Measurements from ENCODE around the gene OTUB2.

The OTUB2 gene

GRCh38 chr14:94019329-94019728 is 6.8 kb upstream of the OTUB2 start:
- no peaks in the 10 kb centered on the region for H3K36me3 ChIP-seq (ENCODE audit: control insufficient read depth in 1 of 2, insufficient read depth in 2 of 2, low read length in 2 of 2)
- H3K4me1 ChIP-seq (ENCODE audit: control insufficient read depth in 1 of 2, insufficient read depth in 2 of 2, low read length in 2 of 2): peaks cover 0 to 8% of the 10 kb centered on the region in 2 donors
- H3K9me3 ChIP-seq (ENCODE audit: control insufficient read depth in 1 of 2, low read length in 2 of 2): no peaks in the 10 kb centered on the region
- no peak overlapping the region for H3K27ac ChIP-seq (ENCODE audit: low read depth, low read length)
- H3K27me3 ChIP-seq (ENCODE audit: control insufficient read depth in 1 of 2, insufficient read depth in 2 of 2, low read length in 2 of 2): no peaks in the 10 kb centered on the region
- H3K9ac ChIP-seq (ENCODE audit: low read depth in 1 of 2, low read length in 2 of 2): no peak overlapping the region
- no peak overlapping the region for H3K4me3 ChIP-seq (ENCODE audit: low read depth in 1 of 2, low read length in 2 of 2)

- no peaks in the 10 kb centered on the region for H3K36me3 ChIP-seq (ENCODE audit: control insufficient read depth in 1 of 2, insufficient read depth in 2 of 2, low read length in 2 of 2)
- H3K9ac ChIP-seq (ENCODE audit: low read depth in 1 of 2, low read length in 2 of 2): no peak overlapping the region
- H3K27me3 ChIP-seq (ENCODE audit: control insufficient read depth in 1 of 2, insufficient read depth in 2 of 2, low read length in 2 of 2): no peaks in the 10 kb centered on the region
- H3K4me1 ChIP-seq (ENCODE audit: control insufficient read depth in 1 of 2, insufficient read depth in 2 of 2, low read length in 2 of 2): peaks cover 0 to 8% of the 10 kb centered on the region in 2 donors
- no peak overlapping the region for H3K4me3 ChIP-seq (ENCODE audit: low read depth in 1 of 2, low read length in 2 of 2)
- H3K27ac ChIP-seq (ENCODE audit: low read depth, low read length): no peak overlapping the region
- no peaks in the 10 kb centered on the region for H3K9me3 ChIP-seq (ENCODE audit: control insufficient read depth in 1 of 2, low read length in 2 of 2)
Observed at GRCh38 chr14:94020267-94020666, 5.9 kb upstream of the OTUB2 start.

DNA sequence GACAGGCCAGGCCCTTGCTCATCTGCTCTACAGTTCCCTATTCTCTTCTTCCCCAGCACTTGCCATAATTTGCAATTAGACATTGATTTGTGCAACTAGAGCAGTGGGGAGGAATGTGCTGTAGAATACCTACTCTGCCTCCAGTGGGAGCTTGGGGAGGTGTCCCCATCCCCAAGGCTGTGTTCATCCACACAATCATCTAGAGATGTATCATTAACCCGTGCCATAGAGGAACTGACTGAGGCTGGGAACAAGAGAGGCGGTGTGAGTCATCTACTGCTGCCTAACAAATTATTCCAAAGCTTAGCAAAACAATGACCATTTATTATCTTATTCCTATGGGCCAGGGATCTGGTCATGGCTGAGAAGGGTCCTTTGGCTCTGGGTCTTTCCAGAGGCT is 5.1 kb upstream of the OTUB2 start:
- H3K4me1 ChIP-seq (ENCODE audit: control insufficient read depth in 1 of 2, insufficient read depth in 2 of 2, low read length in 2 of 2): peaks cover 0 to 8% of the 10 kb centered on the region in 2 donors
- H3K36me3 ChIP-seq (ENCODE audit: control insufficient read depth in 1 of 2, insufficient read depth in 2 of 2, low read length in 2 of 2): no peaks in the 10 kb centered on the region
- H3K27me3 ChIP-seq (ENCODE audit: control insufficient read depth in 1 of 2, insufficient read depth in 2 of 2, low read length in 2 of 2): no peaks in the 10 kb centered on the region
- H3K9ac ChIP-seq (ENCODE audit: low read depth in 1 of 2, low read length in 2 of 2): no peak overlapping the region
- no peak overlapping the region for H3K4me3 ChIP-seq (ENCODE audit: low read depth in 1 of 2, low read length in 2 of 2)
- H3K9me3 ChIP-seq (ENCODE audit: control insufficient read depth in 1 of 2, low read length in 2 of 2): no peaks in the 10 kb centered on the region
- no peak overlapping the region for H3K27ac ChIP-seq (ENCODE audit: low read depth, low read length)

GRCh38 chr14:94021416-94022157 is 4.6 kb upstream of the OTUB2 start:
- no peak overlapping the region for H3K4me3 ChIP-seq (ENCODE audit: low read depth in 1 of 2, low read length in 2 of 2)
- no peaks in the 10 kb centered on the region for H3K9me3 ChIP-seq (ENCODE audit: control insufficient read depth in 1 of 2, low read length in 2 of 2)
- no peak overlapping the region for H3K9ac ChIP-seq (ENCODE audit: low read depth in 1 of 2, low read length in 2 of 2)
- H3K27ac ChIP-seq (ENCODE audit: low read depth, low read length): no peak overlapping the region
- H3K27me3 ChIP-seq (ENCODE audit: control insufficient read depth in 1 of 2, insufficient read depth in 2 of 2, low read length in 2 of 2): no peaks in the 10 kb centered on the region
- H3K36me3 ChIP-seq (ENCODE audit: control insufficient read depth in 1 of 2, insufficient read depth in 2 of 2, low read length in 2 of 2): no peaks in the 10 kb centered on the region
- peaks cover under 1 to 8% of the 10 kb centered on the region in 2 donors for H3K4me1 ChIP-seq (ENCODE audit: control insufficient read depth in 1 of 2, insufficient read depth in 2 of 2, low read length in 2 of 2)

- no peak overlapping the region for H3K9ac ChIP-seq (ENCODE audit: low read depth in 1 of 2, low read length in 2 of 2)
- no peaks in the 10 kb centered on the region for H3K36me3 ChIP-seq (ENCODE audit: control insufficient read depth in 1 of 2, insufficient read depth in 2 of 2, low read length in 2 of 2)
- H3K9me3 ChIP-seq (ENCODE audit: control insufficient read depth in 1 of 2, low read length in 2 of 2): no peaks in the 10 kb centered on the region
- peaks cover 11 to 12% of the 10 kb centered on the region in 2 donors for H3K4me1 ChIP-seq (ENCODE audit: control insufficient read depth in 1 of 2, insufficient read depth in 2 of 2, low read length in 2 of 2)
- no peaks in the 10 kb centered on the region for H3K27me3 ChIP-seq (ENCODE audit: control insufficient read depth in 1 of 2, insufficient read depth in 2 of 2, low read length in 2 of 2)
- no peak overlapping the region for H3K4me3 ChIP-seq (ENCODE audit: low read depth in 1 of 2, low read length in 2 of 2)
- H3K27ac ChIP-seq (ENCODE audit: low read depth, low read length): no peak overlapping the region
Observed at GRCh38 chr14:94022532-94023411, 3.4 kb upstream of the OTUB2 start.

DNA sequence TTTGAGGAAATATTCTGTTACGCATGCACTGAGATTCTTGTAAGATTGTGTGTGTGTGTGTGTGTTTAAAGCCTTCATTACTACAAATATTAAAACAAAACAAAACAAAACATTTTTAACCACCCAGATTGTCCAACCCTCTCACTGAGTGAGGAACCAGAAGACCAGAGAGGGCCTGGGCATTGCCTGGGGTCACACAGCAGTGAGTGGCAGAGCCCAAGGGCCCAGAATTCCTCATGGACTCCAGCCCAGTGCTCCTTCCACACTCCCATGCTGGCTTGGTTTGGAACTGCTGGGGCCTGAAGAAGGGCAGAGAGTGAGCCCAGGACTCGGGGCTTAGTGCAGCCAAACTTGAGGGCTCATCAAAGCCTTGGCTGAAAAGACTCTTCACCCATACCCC is 1.6 kb upstream of the OTUB2 start:
- no peak overlapping the region for H3K9ac ChIP-seq (ENCODE audit: low read depth in 1 of 2, low read length in 2 of 2)
- no peaks in the 10 kb centered on the region for H3K36me3 ChIP-seq (ENCODE audit: control insufficient read depth in 1 of 2, insufficient read depth in 2 of 2, low read length in 2 of 2)
- H3K4me3 ChIP-seq (ENCODE audit: low read depth in 1 of 2, low read length in 2 of 2): no peak overlapping the region
- no peaks in the 10 kb centered on the region for H3K9me3 ChIP-seq (ENCODE audit: control insufficient read depth in 1 of 2, low read length in 2 of 2)
- H3K4me1 ChIP-seq (ENCODE audit: control insufficient read depth in 1 of 2, insufficient read depth in 2 of 2, low read length in 2 of 2): peaks cover 20 to 21% of the 10 kb centered on the region in 2 donors
- H3K27ac ChIP-seq (ENCODE audit: low read depth, low read length): no peak overlapping the region
- H3K27me3 ChIP-seq (ENCODE audit: control insufficient read depth in 1 of 2, insufficient read depth in 2 of 2, low read length in 2 of 2): no peaks in the 10 kb centered on the region

DNA sequence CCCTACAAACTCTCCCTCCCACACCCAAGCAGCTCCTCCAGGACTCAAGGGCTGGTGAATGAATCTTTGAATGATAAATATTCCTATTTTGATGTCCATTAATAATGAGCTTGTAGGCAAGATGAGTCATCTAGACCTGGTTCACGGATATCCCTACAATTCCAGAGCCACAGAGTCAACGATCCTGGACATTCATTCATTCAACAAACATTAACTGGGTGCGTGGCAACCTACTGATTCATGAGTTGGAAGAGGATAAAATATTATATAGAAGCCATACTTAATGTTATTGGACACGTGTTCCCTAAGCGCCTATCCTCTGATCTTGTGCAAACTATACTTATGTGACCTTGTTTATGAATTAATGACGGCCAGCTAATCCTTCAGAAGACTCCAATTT is 420 bp upstream of the OTUB2 start:
- no peaks in the 10 kb centered on the region for H3K36me3 ChIP-seq (ENCODE audit: control insufficient read depth in 1 of 2, insufficient read depth in 2 of 2, low read length in 2 of 2)
- no peaks in the 10 kb centered on the region for H3K27me3 ChIP-seq (ENCODE audit: control insufficient read depth in 1 of 2, insufficient read depth in 2 of 2, low read length in 2 of 2)
- no peak overlapping the region for H3K27ac ChIP-seq (ENCODE audit: low read depth, low read length)
- H3K9ac ChIP-seq (ENCODE audit: low read depth in 1 of 2, low read length in 2 of 2): peak overlapping the region in 1 of 2 donors; percentile 18
- H3K4me3 ChIP-seq (ENCODE audit: low read depth in 1 of 2, low read length in 2 of 2): peak overlapping the region; percentile 54 to 60
- peaks cover 21% of the 10 kb centered on the region in 2 donors for H3K4me1 ChIP-seq (ENCODE audit: control insufficient read depth in 1 of 2, insufficient read depth in 2 of 2, low read length in 2 of 2)
- no peaks in the 10 kb centered on the region for H3K9me3 ChIP-seq (ENCODE audit: control insufficient read depth in 1 of 2, low read length in 2 of 2)

- peak overlapping the region in 1 of 2 donors; percentile 13 for H3K9ac ChIP-seq (ENCODE audit: low read depth in 1 of 2, low read length in 2 of 2)
- peak overlapping the region; percentile 54 to 60 for H3K4me3 ChIP-seq (ENCODE audit: low read depth in 1 of 2, low read length in 2 of 2)
- H3K9me3 ChIP-seq (ENCODE audit: control insufficient read depth in 1 of 2, low read length in 2 of 2): no peaks in the 10 kb centered on the region
- H3K36me3 ChIP-seq (ENCODE audit: control insufficient read depth in 1 of 2, insufficient read depth in 2 of 2, low read length in 2 of 2): no peaks in the 10 kb centered on the region
- H3K27me3 ChIP-seq (ENCODE audit: control insufficient read depth in 1 of 2, insufficient read depth in 2 of 2, low read length in 2 of 2): no peaks in the 10 kb centered on the region
- H3K4me1 ChIP-seq (ENCODE audit: control insufficient read depth in 1 of 2, insufficient read depth in 2 of 2, low read length in 2 of 2): peaks cover 18 to 21% of the 10 kb centered on the region in 2 donors
- no peak overlapping the region for H3K27ac ChIP-seq (ENCODE audit: low read depth, low read length)
Observed at GRCh38 chr14:94026889-94027469, 839 bp downstream of the OTUB2 start.

DNA sequence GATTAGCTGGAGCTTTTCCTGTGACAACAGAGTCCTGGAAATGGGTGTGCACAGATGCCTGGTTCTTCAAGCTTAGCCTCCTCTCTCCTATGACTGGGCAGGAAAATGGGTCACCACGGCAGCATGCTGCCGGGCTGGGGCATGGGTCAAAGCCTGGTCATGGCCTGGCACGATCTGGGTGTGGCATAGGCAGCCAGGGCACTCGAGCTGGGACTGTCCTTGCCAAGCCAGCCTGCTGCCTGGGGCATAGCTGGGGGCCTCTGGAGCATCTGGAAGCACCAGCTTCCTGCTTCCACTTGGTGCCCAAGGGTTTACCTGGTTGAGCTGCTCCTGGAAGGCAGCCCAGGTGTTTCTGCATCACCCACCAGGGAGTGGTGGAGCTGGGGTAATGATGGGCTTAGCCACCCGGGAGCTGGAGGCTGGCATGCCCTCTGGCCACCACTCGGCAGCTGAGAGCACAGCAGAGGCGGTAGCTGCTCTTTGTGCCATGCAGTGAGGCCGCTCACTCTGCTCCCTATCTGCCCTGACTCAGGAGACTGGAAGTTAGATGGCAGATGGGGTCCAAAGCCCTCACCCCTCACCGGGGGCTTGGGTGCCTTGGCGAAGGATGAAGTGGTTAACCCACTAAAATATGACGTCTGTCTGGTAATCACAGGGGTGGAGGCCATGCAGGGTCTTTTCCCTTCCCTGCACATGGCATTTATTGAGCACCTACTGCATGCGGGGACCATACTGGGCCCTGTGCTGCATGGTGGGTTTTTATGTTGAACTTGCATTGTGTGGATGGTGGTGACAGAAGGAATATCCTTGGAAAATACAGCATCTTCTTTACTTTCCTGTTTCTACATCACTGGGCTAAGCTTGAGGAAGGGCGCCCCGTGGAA is 1.7 kb downstream of the OTUB2 start:
- H3K4me3 ChIP-seq (ENCODE audit: low read depth in 1 of 2, low read length in 2 of 2): no peak overlapping the region
- H3K4me1 ChIP-seq (ENCODE audit: control insufficient read depth in 1 of 2, insufficient read depth in 2 of 2, low read length in 2 of 2): peaks cover 15 to 21% of the 10 kb centered on the region in 2 donors
- H3K27me3 ChIP-seq (ENCODE audit: control insufficient read depth in 1 of 2, insufficient read depth in 2 of 2, low read length in 2 of 2): no peaks in the 10 kb centered on the region
- no peak overlapping the region for H3K9ac ChIP-seq (ENCODE audit: low read depth in 1 of 2, low read length in 2 of 2)
- no peaks in the 10 kb centered on the region for H3K9me3 ChIP-seq (ENCODE audit: control insufficient read depth in 1 of 2, low read length in 2 of 2)
- no peaks in the 10 kb centered on the region for H3K36me3 ChIP-seq (ENCODE audit: control insufficient read depth in 1 of 2, insufficient read depth in 2 of 2, low read length in 2 of 2)
- no peak overlapping the region for H3K27ac ChIP-seq (ENCODE audit: low read depth, low read length)

All from duodenal mucosa (tissue), 2 donors.